GM23338 (cell line): ENCODE data around the gene CIITA. TPM values are rescaled to one million over a fixed set of nuclear protein-coding genes. Genes with fewer than 3 reads are reported as not detected.

Experiments
- ATAC-seq: fragments of 200-7000 bp; cut with Tn5 transposase; 3 replicates; pipeline ENCODE4 v1.9.1; 2020
- DNase-seq: peaks from one replicate; pipeline ENCODE4 v3.0.0-alpha.2; 2015; ENCODE audit warnings: low spot score
- H2AFZ ChIP-seq: fragments of 200-600 bp; sonication (generic); 2 replicates; pipeline ENCODE4 v1.8.0; 2016; ENCODE audit warnings: antibody characterized with exemption, mild to moderate bottlenecking, moderate library complexity
- H3F3A ChIP-seq: fragments of 200-600 bp; sonication (generic); replicated peaks from 2 replicates; pipeline ENCODE4 v1.8.0; 2017; ENCODE audit warnings: antibody characterized with exemption, mixed run types, low read depth
- H3K27ac ChIP-seq: fragments of 200-600 bp; sonication (generic); 2 replicates; pipeline ENCODE4 v1.6.1; 2016; ENCODE audit warnings: low read depth
- H3K27me3 ChIP-seq: fragments of 200-600 bp; sonication (generic); 2 replicates; pipeline ENCODE4 v1.8.0; 2016; ENCODE audit warnings: mild to moderate bottlenecking, mixed run types, moderate library complexity; ENCODE audit not compliant: insufficient read depth
- H3K36me3 ChIP-seq: fragments of 200-600 bp; sonication (generic); 2 replicates; pipeline ENCODE4 v1.8.0; 2016; ENCODE audit warnings: mild to moderate bottlenecking; ENCODE audit not compliant: insufficient read depth
- H3K4me1 ChIP-seq: fragments of 200-600 bp; sonication (generic); 2 replicates; pipeline ENCODE4 v1.8.0; 2016; ENCODE audit warnings: mild to moderate bottlenecking, moderate library complexity; ENCODE audit not compliant: insufficient read depth
- H3K4me2 ChIP-seq: fragments of 200-600 bp; sonication (generic); 2 replicates; pipeline ENCODE4 v1.7.1; 2017; ENCODE audit warnings: mixed run types
- H3K4me3 ChIP-seq: fragments of 200-600 bp; sonication (generic); 2 replicates; pipeline ENCODE4 v1.6.1; 2016; ENCODE audit warnings: mixed run types
- H3K79me2 ChIP-seq: fragments of 200-600 bp; sonication (generic); replicated peaks from 2 replicates; pipeline ENCODE4 v1.8.0; 2017; ENCODE audit warnings: mild to moderate bottlenecking; ENCODE audit not compliant: insufficient read depth
- H3K9me2 ChIP-seq: fragments of 200-600 bp; sonication (generic); 2 replicates; pipeline ENCODE4 v1.8.0; 2017; ENCODE audit not compliant: insufficient read depth
- H4K20me1 ChIP-seq: fragments of 200-600 bp; sonication (generic); replicated peaks from 2 replicates; pipeline ENCODE4 v1.8.0; 2017; ENCODE audit warnings: mild to moderate bottlenecking; ENCODE audit not compliant: insufficient read depth
- H3K27ac Mint-ChIP-seq: 2 replicates; pipeline ENCODE4 v1.8.0; 2020; ENCODE audit warnings: inconsistent platforms, mild to moderate bottlenecking, moderate library complexity, mixed read lengths
- H3K27me3 Mint-ChIP-seq: 3 replicates; pipeline ENCODE4 v1.8.0; 2022; ENCODE audit warnings: low read depth, mild to moderate bottlenecking, moderate library complexity, mixed read lengths, inconsistent platforms; ENCODE audit not compliant: insufficient read depth, poor library complexity
- H3K36me3 Mint-ChIP-seq: 3 replicates; pipeline ENCODE4 v1.8.0; 2021; ENCODE audit warnings: low read depth, mild to moderate bottlenecking, inconsistent platforms, moderate library complexity, mixed read lengths
- H3K4me1 Mint-ChIP-seq: 3 replicates; pipeline ENCODE4 v1.8.0; 2020; ENCODE audit warnings: mild to moderate bottlenecking, inconsistent platforms, mixed read lengths
- H3K4me3 Mint-ChIP-seq: 3 replicates; pipeline ENCODE4 v1.8.0; 2021; ENCODE audit warnings: moderate library complexity, mild to moderate bottlenecking, inconsistent platforms, mixed read lengths
- H3K9me3 Mint-ChIP-seq: 3 replicates; pipeline ENCODE4 v1.8.0; 2020; ENCODE audit warnings: moderate library complexity, mild to moderate bottlenecking, inconsistent platforms, mixed read lengths
- CTCF ChIP-seq, 2 experiments: fragments of 200-600 bp in 1 of 2; sonication (generic) in 1 of 2; conservative IDR thresholded peaks; 2 replicates each; pipeline versions ENCODE4 v1.5.1 to v1.6.1; 2016 to 2017; ENCODE audit warnings: antibody characterized with exemption in 2 of 2, low read depth in 2 of 2, mild to moderate bottlenecking in 2 of 2, moderate library complexity in 1 of 2
- ETS1 ChIP-seq: IDR thresholded peaks from 2 replicates; pipeline ENCODE4 v1.6.1; 2016; ENCODE audit warnings: antibody characterized with exemption
- EZH2 ChIP-seq: fragments of 200-600 bp; sonication (generic); IDR thresholded peaks from one replicate; pipeline ENCODE4 v1.8.0; 2017; ENCODE audit warnings: antibody characterized with exemption, mild to moderate bottlenecking, low read depth; ENCODE audit not compliant: unreplicated experiment
- EZH2phosphoT487 ChIP-seq: fragments of 200-600 bp; sonication (generic); IDR thresholded peaks from one replicate; pipeline ENCODE4 v1.8.1; 2018; ENCODE audit warnings: antibody characterized with exemption; ENCODE audit not compliant: unreplicated experiment
- REST ChIP-seq: IDR thresholded peaks from one replicate; pipeline ENCODE4 v1.6.1; 2018; ENCODE audit warnings: antibody characterized with exemption; ENCODE audit not compliant: unreplicated experiment
- STAT1 ChIP-seq: IDR thresholded peaks from one replicate; pipeline ENCODE4 v1.6.1; 2016; ENCODE audit warnings: antibody characterized with exemption; ENCODE audit not compliant: unreplicated experiment
- ZNF331 ChIP-seq: fragments of 250-450 bp; sonication (Bioruptor Pico); IDR thresholded peaks from 2 replicates; pipeline ENCODE4 v1.5.0; 2020; ENCODE audit warnings: low read depth, mild to moderate bottlenecking, moderate library complexity
- polyA plus RNA-seq: library from polyadenylated mRNA; unstranded; fragments of >200 nt; fragmentation: Nextera tagmentation; extraction: Ambion mirVana; gene quantifications from 2 replicates; pipeline ENCODE4 v1.2.1, GENCODE V29; 2016
- total RNA-seq: library from RNA; depleted of rRNA; stranded (reverse); fragments of >200 nt; shearing (Covaris generic); gene quantifications from 2 replicates; pipeline ENCODE4 v1.2.3, GENCODE V29; 2014

Gene CIITA
- total and polyA plus RNA-seq, 2 experiments from 2014 or later: 0.10 to 0.57 TPM

GRCh38 chr16:10847176-10847575, 29.8 kb upstream of the CIITA start (continued):
- TF ChIP-seq REST: no peak

- H3K79me2 ChIP-seq: no peaks in the 10 kb centered on the region
- H2AFZ ChIP-seq: no peak overlapping the region
- no peak for ATAC-seq
- TF ChIP-seq STAT1: no peak
- no peak for TF ChIP-seq ZNF331 (CRISPR knock-in tag)
- no peak for TF ChIP-seq REST
- TF ChIP-seq CTCF (conservative IDR thresholded peaks at IDR 0.05; ENCODE audit: low read depth in 2 of 2): no peak
- TF ChIP-seq ETS1: no peak
- no peak for TF ChIP-seq EZH2phosphoT487
- no peak for TF ChIP-seq EZH2
Observed at GRCh38 chr16:10849736-10850477, 27.1 kb upstream of the CIITA start.

More at GRCh38 chr16:10849736-10850477, 27.1 kb upstream of the CIITA start:
- peaks cover 8% of the 10 kb centered on the region for H3K27me3 Mint-ChIP-seq
- no peaks in the 10 kb centered on the region for H3K36me3 ChIP-seq
- H3K36me3 Mint-ChIP-seq: no peaks in the 10 kb centered on the region
- H3K4me3 ChIP-seq: no peak overlapping the region
- no peaks in the 10 kb centered on the region for H3K9me2 ChIP-seq
- no peaks in the 10 kb centered on the region for H3K4me1 ChIP-seq
- no peaks in the 10 kb centered on the region for H4K20me1 ChIP-seq
- H3K4me2 ChIP-seq: no peak overlapping the region
- no peak for DNase-seq
- no peaks in the 10 kb centered on the region for H3F3A ChIP-seq
- H3K4me1 Mint-ChIP-seq: no peaks in the 10 kb centered on the region
- H3K9me3 Mint-ChIP-seq: no peaks in the 10 kb centered on the region
- H3K27ac ChIP-seq: no peak overlapping the region
- H3K4me3 Mint-ChIP-seq: no peak overlapping the region
- H3K27me3 ChIP-seq: no peaks in the 10 kb centered on the region
- H3K27ac Mint-ChIP-seq: no peak overlapping the region
